GM23248 (cell line): ENCODE measurements around the gene SLC2A13. TPM values are rescaled to one million over a fixed set of nuclear protein-coding genes. Genes with fewer than 3 reads are reported as not detected.

ENCODE experiments used
- DNase-seq: peaks from one replicate; pipeline ENCODE4 v3.0.0-alpha.2; 2015
- H2AFZ ChIP-seq: fragments of 200-600 bp; sonication (generic); 2 replicates; pipeline ENCODE4 v1.6.1; 2016; ENCODE audit warnings: antibody characterized with exemption
- H3F3A ChIP-seq: fragments of 200-600 bp; sonication (generic); 2 replicates; pipeline ENCODE4 v1.6.1; 2016; ENCODE audit warnings: mild to moderate bottlenecking, antibody characterized with exemption, mixed run types; ENCODE audit not compliant: insufficient read depth
- H3K27ac ChIP-seq: fragments of 200-600 bp; sonication (generic); 2 replicates; pipeline ENCODE4 v1.5.1; 2016; ENCODE audit warnings: mild to moderate bottlenecking
- H3K27me3 ChIP-seq: fragments of 200-600 bp; sonication (generic); replicated peaks from 2 replicates; pipeline ENCODE4 v1.6.1; 2016; ENCODE audit warnings: mild to moderate bottlenecking; ENCODE audit not compliant: insufficient read depth
- H3K36me3 ChIP-seq: fragments of 200-600 bp; sonication (generic); 2 replicates; pipeline ENCODE4 v1.6.1; 2016; ENCODE audit warnings: low read depth, mild to moderate bottlenecking
- H3K4me1 ChIP-seq: fragments of 200-600 bp; sonication (generic); 2 replicates; pipeline ENCODE4 v1.6.1; 2016; ENCODE audit warnings: mild to moderate bottlenecking; ENCODE audit not compliant: insufficient read depth
- H3K4me2 ChIP-seq: fragments of 200-600 bp; sonication (generic); one replicate; pipeline ENCODE4 v1.6.1; 2016; ENCODE audit warnings: mild to moderate bottlenecking; ENCODE audit not compliant: unreplicated experiment
- H3K4me3 ChIP-seq: fragments of 200-600 bp; sonication (generic); 2 replicates; pipeline ENCODE4 v1.5.1; 2016; ENCODE audit warnings: mild to moderate bottlenecking
- H3K79me2 ChIP-seq: fragments of 200-600 bp; sonication (generic); 2 replicates; pipeline ENCODE4 v1.6.1; 2016; ENCODE audit warnings: mild to moderate bottlenecking; ENCODE audit not compliant: insufficient read depth
- H3K9ac ChIP-seq: fragments of 200-600 bp; sonication (generic); 2 replicates; pipeline ENCODE4 v1.6.1; 2016; ENCODE audit warnings: mild to moderate bottlenecking
- H3K9me2 ChIP-seq: fragments of 200-600 bp; sonication (generic); 2 replicates; pipeline ENCODE4 v1.6.1; 2016; ENCODE audit warnings: mixed run types, mild to moderate bottlenecking, moderate library complexity; ENCODE audit not compliant: insufficient read depth
- H3K9me3 ChIP-seq: fragments of 200-600 bp; sonication (generic); one replicate; pipeline ENCODE4 v1.6.1; 2017; ENCODE audit warnings: low read depth
- H4K20me1 ChIP-seq: fragments of 200-600 bp; sonication (generic); 2 replicates; pipeline ENCODE4 v1.6.0; 2016; ENCODE audit not compliant: insufficient read depth
- EZH2 ChIP-seq: fragments of 200-600 bp; sonication (generic); IDR thresholded peaks from 2 replicates; pipeline ENCODE4 v1.6.1; 2018; ENCODE audit warnings: antibody characterized with exemption, mild to moderate bottlenecking; ENCODE audit not compliant: insufficient read depth, poor library complexity, severe bottlenecking
- EZH2phosphoT487 ChIP-seq: fragments of 200-600 bp; sonication (generic); IDR thresholded peaks from 2 replicates; pipeline ENCODE4 v1.6.1; 2018; ENCODE audit warnings: antibody characterized with exemption, moderate library complexity, mild to moderate bottlenecking, low read depth; ENCODE audit not compliant: insufficient read depth
- WGBS, 2 experiments: methylation state at CpG; one replicate each; pipeline ENCODE4 v1.1.6; 2015 to 2017; ENCODE audit warnings: low lambda C conversion rate in 2 of 2, low coverage in 1 of 2; ENCODE audit errors: missing lambda C conversion rate in 2 of 2; 5-methylcytosine and 5-hydroxymethylcytosine counted together
- in situ Hi-C: fragments of 300-500 bp; cut with MboI; formaldehyde crosslinking; loops from 2 replicates; pipeline ENCODE4 v1.15.0; 2020
- polyA plus RNA-seq: library from polyadenylated mRNA; unstranded; fragments of >200 nt; fragmentation: Nextera tagmentation; extraction: Ambion mirVana; gene quantifications from 2 replicates; pipeline ENCODE4 v1.2.1, GENCODE V29; 2016
- total RNA-seq: library from RNA; depleted of rRNA; stranded (reverse); fragments of >200 nt; shearing (Covaris generic); gene quantifications from 2 replicates; pipeline ENCODE4 v1.2.3, GENCODE V29; 2014

Gene SLC2A13
- total and polyA plus RNA-seq, 2 experiments from 2014 or later = 3.3 to 9.2 TPM

- 22% methylated on average over 19 of the region's 19 CpGs for WGBS, 2 experiments
- Histone ChIP-seq H3K9ac (no peak overlapping the region), H3K9me2 (no peaks in the 10 kb centered on the region), H3K36me3 (no peaks in the 10 kb centered on the region), H3K9me3 (no peaks in the 10 kb centered on the region), H2AFZ (peak overlapping the region; percentile 82), H3K4me2 (peak overlapping the region; percentile 87), H4K20me1 (no peaks in the 10 kb centered on the region), H3K79me2 (peaks cover 17% of the 10 kb centered on the region), H3K27me3 (no peaks in the 10 kb centered on the region), H3K27ac (no peak overlapping the region), H3K4me3 (peak overlapping the region; percentile 76), H3F3A (peaks cover 11% of the 10 kb centered on the region; the same call in 1 of the 2 replicates), H3K4me1 (peaks cover 10% of the 10 kb centered on the region)
- DNase-seq = peak; percentile 87
- in situ Hi-C loops = no loop called here
- no peak for TF ChIP-seq EZH2phosphoT487
Measured at GRCh38 chr12:40107098-40107802, 1.4 kb upstream of the SLC2A13 start.

- Histone ChIP-seq H3K27ac (no peak overlapping the region), H4K20me1 (no peaks in the 10 kb centered on the region), H3K4me3 (peak overlapping the region; percentile 76), H3K9ac (no peak overlapping the region), H3K9me2 (no peaks in the 10 kb centered on the region), H3K4me1 (peaks cover 10% of the 10 kb centered on the region), H3K4me2 (peak overlapping the region; percentile 87), H2AFZ (peak overlapping the region; percentile 82), H3F3A (peaks cover 11% of the 10 kb centered on the region; the same call in 1 of the 2 replicates), H3K27me3 (no peaks in the 10 kb centered on the region), H3K9me3 (no peaks in the 10 kb centered on the region), H3K36me3 (no peaks in the 10 kb centered on the region), H3K79me2 (peaks cover 17% of the 10 kb centered on the region)
- WGBS, 2 experiments = 80 to 81% methylated on average over 6 of the region's 6 CpGs
- TF ChIP-seq EZH2phosphoT487 (no peak), EZH2 (no peak)
- in situ Hi-C loops = no loop called here
- no peak for DNase-seq
Measured at GRCh38 chr12:40106655-40107054, 774 bp upstream of the SLC2A13 start.

- no peak for DNase-seq
- H3K4me2 ChIP-seq = peak overlapping the region; percentile 61
- peak overlapping the region; percentile 82 for H2AFZ ChIP-seq
- H3F3A ChIP-seq = peaks cover 11% of the 10 kb centered on the region; the same call in 1 of the 2 replicates
- no peak overlapping the region for H3K9ac ChIP-seq
- 7 to 31% methylated on average over 5 to 9 of the region's 9 CpGs for WGBS, 2 experiments
- no peaks in the 10 kb centered on the region for H3K9me2 ChIP-seq
- H3K27me3 ChIP-seq = no peaks in the 10 kb centered on the region
- H3K79me2 ChIP-seq = peaks cover 17% of the 10 kb centered on the region
- H3K4me3 ChIP-seq = peak overlapping the region; percentile 74
- TF ChIP-seq EZH2phosphoT487 (no peak), EZH2 (no peak)
- no peaks in the 10 kb centered on the region for H3K36me3 ChIP-seq
- no peaks in the 10 kb centered on the region for H4K20me1 ChIP-seq
- no peaks in the 10 kb centered on the region for H3K9me3 ChIP-seq
- in situ Hi-C loops = no loop called here
- H3K4me1 ChIP-seq = peaks cover 10% of the 10 kb centered on the region
- H3K27ac ChIP-seq = no peak overlapping the region
Measured at GRCh38 chr12:40106202-40106533, 287 bp upstream of the SLC2A13 start.

GRCh38 chr12:40105265-40105514 is 691 bp downstream of the SLC2A13 start:
- Histone ChIP-seq H3K9me3 (no peaks in the 10 kb centered on the region), H3K27ac (no peak overlapping the region), H3K27me3 (no peaks in the 10 kb centered on the region), H3K9me2 (no peaks in the 10 kb centered on the region), H3F3A (peaks cover 11% of the 10 kb centered on the region; the same call in 1 of the 2 replicates), H4K20me1 (no peaks in the 10 kb centered on the region), H3K36me3 (no peaks in the 10 kb centered on the region), H3K9ac (peak overlapping the region; percentile 76), H2AFZ (peak overlapping the region; percentile 82), H3K4me3 (peak overlapping the region; percentile 74), H3K4me2 (peak overlapping the region; percentile 64), H3K79me2 (peaks cover 17% of the 10 kb centered on the region), H3K4me1 (peaks cover 10% of the 10 kb centered on the region)
- 1% methylated on average over 23 to 24 of the region's 26 CpGs for WGBS, 2 experiments
- TF ChIP-seq EZH2phosphoT487 (no peak), EZH2 (no peak)
- in situ Hi-C loops = no loop called here
- no peak for DNase-seq
